Adipose tissue (tissue), 3 donors: ENCODE results near the gene NMRK1. TPM values are rescaled to one million over a fixed set of nuclear protein-coding genes. Genes with fewer than 3 reads are reported as not detected.
A peak's percentile ranks its signal among the peaks of the same experiment; 100 is the strongest.

Experiments
- H3K27ac ChIP-seq: one replicate; pipeline ENCODE4 v1.5.1; 2013; ENCODE audit warnings: low read depth, low read length
- WGBS, 3 donors: extraction: QIAGEN DNeasy Blood & Tissue Kit; methylation state at CpG; one replicate each; pipeline ENCODE4 v1.1.7; 2013; 5-methylcytosine and 5-hydroxymethylcytosine counted together
- polyA plus RNA-seq, 3 donors: library from polyadenylated mRNA; stranded (reverse); fragments of 200-250 nt; gene quantifications; one replicate each; pipeline ENCODE4 v1.2.3, GENCODE V29; 2013
- donor health status: healthy with polysubstance abuse.
- donor health status: Bipolar disorder and iron deficiency.
- donor health status: healthy.

The NMRK1 gene
- polyA plus RNA-seq, 3 donors = 31.5 to 57.7 (median 43.4) TPM

- H3K27ac ChIP-seq = no peak overlapping the region
- 60 to 78% (median 73%) methylated on average over 2 of the region's 2 CpGs for WGBS, 3 donors
Observed at GRCh38 chr9:75105841-75106240, 17.9 kb upstream of the NMRK1 start.

GRCh38 chr9:75105019-75105540 lies 17.1 kb upstream of the NMRK1 start:
- 87 to 98% (median 92%) methylated on average over 2 of the region's 2 CpGs for WGBS, 3 donors

GRCh38 chr9:75104607-75105006 lies 16.7 kb upstream of the NMRK1 start:
- H3K27ac ChIP-seq = no peak overlapping the region
- 43 to 91% (median 88%) methylated on average over 3 of the region's 3 CpGs for WGBS, 3 donors

More at GRCh38 chr9:75105019-75105540, 17.1 kb upstream of the NMRK1 start:
- no peak overlapping the region for H3K27ac ChIP-seq

DNA sequence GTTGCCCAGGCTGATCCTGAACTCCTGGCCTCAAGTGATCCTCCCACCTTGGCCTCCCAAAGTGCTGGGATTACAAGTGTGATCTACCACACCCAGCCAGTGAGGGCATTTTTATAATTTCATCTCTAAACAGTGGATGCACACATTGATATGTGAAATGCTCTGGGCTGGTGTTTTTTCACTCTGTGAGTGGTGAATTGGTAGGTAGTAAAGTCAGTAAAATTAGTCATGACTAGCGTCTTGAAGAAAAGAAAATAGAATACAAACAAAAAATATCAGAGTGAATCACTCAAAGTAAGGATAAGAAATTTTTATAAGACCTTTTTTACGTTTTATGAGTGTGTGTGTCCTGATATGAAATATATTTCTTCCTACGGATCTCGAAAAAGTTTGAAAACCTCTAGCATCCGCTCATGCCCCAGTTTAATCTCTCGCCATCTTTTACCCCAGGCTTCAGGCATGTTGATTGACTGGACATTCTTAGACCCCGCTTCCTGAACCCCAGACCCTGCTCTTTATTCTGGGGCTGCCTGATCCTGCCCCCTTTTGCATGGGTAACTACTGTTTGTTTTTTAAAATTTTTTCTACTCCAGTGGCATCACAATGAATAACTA lies 14.3 kb upstream of the NMRK1 start:
- H3K27ac ChIP-seq = no peak overlapping the region
- WGBS, 3 donors = 91 to 97% (median 96%) methylated on average over 7 of the region's 7 CpGs

DNA sequence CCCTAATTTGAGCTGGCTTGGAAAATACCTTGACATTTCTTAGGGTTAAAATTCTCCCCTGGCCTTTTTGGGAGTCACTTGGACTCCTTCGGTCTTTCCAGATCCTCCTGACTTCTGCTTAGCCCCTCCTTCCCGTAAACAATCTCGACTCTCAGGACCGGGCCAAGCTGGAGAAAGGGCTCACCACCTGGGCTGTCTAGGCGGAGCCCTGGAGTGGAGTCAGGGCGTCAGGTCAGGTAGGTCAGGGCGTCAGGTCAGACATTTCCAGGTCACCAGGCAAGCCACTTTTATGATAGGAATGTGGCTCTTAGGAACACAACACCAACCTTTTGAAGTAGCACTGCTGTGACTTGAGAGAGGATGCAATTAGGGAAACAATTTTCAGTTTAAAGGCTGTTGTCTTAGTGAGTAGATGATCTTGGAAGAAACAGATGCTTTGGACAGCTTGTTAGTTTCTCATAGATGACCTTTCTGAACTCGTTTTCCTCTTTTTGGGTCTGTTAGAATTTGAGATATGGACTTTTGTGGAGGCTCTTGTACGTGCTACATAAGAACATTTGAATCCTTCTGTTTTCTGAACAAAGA lies 13.1 kb upstream of the NMRK1 start:
- WGBS, 3 donors = 46 to 61% (median 60%) methylated on average over 9 of the region's 9 CpGs

GRCh38 chr9:75096796-75097195 lies 8.8 kb upstream of the NMRK1 start:
- no peak overlapping the region for H3K27ac ChIP-seq
- 83 to 86% (median 84%) methylated on average over 4 of the region's 4 CpGs for WGBS, 3 donors

More for the DNA sequence above, 13.1 kb upstream of the NMRK1 start:
- H3K27ac ChIP-seq = no peak overlapping the region

- WGBS, 3 donors = 59 to 87% (median 85%) methylated on average over 4 of the region's 4 CpGs
Observed at GRCh38 chr9:75092766-75093165, 4.8 kb upstream of the NMRK1 start.

GRCh38 chr9:75090579-75090978 lies 2.6 kb upstream of the NMRK1 start:
- no peak overlapping the region for H3K27ac ChIP-seq
- WGBS, 3 donors = 86 to 94% (median 87%) methylated on average over 4 of the region's 4 CpGs

More at GRCh38 chr9:75092766-75093165, 4.8 kb upstream of the NMRK1 start:
- no peak overlapping the region for H3K27ac ChIP-seq

DNA sequence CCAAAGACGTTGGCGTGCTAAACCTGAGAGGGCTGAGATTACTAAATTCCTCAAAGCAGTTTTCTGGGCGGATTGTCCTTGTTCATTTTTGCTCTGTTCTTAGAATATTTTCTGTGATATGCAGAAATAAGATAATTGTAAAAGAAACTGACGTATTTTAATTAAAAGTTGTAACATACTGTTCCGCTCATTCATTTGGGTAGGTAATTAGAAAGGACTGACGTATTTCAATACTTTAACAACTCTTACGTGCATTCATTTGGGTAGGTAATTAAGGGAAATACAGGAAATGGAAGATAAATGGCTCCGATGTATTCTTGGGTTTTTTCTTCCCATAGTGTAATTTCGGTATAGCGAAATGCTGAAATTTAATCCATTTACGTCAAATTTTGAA lies 1.4 kb upstream of the NMRK1 start:
- WGBS, 3 donors = 16 to 17% (median 17%) methylated on average over 11 of the region's 11 CpGs
- no peak overlapping the region for H3K27ac ChIP-seq

DNA sequence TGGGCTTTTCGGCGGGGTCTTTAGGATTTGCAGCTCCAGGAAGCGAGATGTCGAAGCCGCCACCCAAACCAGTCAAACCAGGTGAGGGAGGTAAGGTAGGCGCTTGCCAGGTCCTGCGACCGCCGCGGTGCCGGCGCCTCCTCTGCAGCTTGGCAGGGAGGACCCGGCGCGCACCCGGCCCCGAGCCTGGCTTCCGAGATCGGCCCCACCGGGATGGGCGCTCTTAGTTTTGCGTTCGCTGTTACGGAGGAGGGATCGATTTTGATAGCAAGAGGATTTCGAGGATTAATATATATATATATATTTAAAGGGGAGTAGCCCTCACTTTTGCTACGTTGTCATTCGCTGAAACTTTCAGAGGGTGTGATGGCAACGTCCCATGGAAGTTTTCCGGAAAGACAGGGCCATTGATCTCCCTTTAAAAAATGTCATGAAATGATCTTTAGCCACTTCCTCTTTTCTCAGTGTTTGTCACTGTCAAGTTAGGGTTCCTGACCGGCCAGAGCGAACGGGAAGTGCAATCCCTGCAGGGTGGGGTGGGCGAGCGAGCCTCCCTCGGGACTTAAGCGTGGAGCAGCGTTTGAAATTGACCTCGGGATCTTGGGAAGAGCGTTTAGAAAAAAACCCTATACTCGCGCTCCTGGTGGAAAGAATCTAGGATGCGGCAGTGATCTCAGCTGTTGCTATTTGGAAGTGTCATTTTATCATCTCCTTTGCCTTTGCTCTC lies 854 bp upstream of the NMRK1 start:
- peak overlapping the region; percentile 93 for H3K27ac ChIP-seq
- WGBS, 3 donors = 1% methylated on average over 43 of the region's 43 CpGs

DNA sequence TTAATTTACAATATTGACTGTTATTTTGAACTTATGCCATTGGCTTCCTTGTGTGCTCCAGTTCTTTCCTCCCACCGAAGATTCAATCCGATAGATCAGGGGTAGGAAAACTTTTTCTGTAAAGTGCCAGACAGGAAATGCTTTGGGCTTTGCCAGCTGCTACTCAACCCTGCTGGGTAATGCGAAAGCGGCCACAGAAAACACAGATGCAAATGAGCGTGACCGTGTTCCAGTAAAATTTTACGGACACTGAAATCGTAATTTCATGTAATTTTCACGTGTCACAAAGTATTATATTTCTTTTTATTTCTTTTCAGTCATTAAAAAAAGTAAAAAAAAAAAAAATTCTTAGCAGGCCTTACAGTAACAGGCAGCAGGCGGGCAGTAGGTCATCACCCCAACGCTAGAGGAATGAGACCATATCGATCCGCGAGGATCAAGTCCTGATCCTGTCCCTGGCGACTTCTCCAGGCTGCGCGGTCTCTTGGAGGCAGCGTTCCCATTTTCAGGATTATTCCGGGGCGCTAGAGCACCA lies 599 bp downstream of the NMRK1 start:
- WGBS, 3 donors = 2 to 3% (median 3%) methylated on average over 20 of the region's 20 CpGs
- peak overlapping the region; percentile 98 for H3K27ac ChIP-seq

GRCh38 chr9:75086541-75087288 lies 1.2 kb downstream of the NMRK1 start:
- H3K27ac ChIP-seq = no peak overlapping the region
- WGBS, 3 donors = 25 to 30% (median 29%) methylated on average over 16 of the region's 16 CpGs

- H3K27ac ChIP-seq = no peak overlapping the region
- 81 to 100% (median 88%) methylated on average over 1 of the region's 1 CpG for WGBS, 3 donors
Observed at GRCh38 chr9:75085640-75086039, 2.3 kb downstream of the NMRK1 start.

- no peak overlapping the region for H3K27ac ChIP-seq
- 46 to 73% (median 66%) methylated on average over 5 of the region's 5 CpGs for WGBS, 3 donors
Observed at GRCh38 chr9:75084081-75084672, 3.8 kb downstream of the NMRK1 start.

DNA sequence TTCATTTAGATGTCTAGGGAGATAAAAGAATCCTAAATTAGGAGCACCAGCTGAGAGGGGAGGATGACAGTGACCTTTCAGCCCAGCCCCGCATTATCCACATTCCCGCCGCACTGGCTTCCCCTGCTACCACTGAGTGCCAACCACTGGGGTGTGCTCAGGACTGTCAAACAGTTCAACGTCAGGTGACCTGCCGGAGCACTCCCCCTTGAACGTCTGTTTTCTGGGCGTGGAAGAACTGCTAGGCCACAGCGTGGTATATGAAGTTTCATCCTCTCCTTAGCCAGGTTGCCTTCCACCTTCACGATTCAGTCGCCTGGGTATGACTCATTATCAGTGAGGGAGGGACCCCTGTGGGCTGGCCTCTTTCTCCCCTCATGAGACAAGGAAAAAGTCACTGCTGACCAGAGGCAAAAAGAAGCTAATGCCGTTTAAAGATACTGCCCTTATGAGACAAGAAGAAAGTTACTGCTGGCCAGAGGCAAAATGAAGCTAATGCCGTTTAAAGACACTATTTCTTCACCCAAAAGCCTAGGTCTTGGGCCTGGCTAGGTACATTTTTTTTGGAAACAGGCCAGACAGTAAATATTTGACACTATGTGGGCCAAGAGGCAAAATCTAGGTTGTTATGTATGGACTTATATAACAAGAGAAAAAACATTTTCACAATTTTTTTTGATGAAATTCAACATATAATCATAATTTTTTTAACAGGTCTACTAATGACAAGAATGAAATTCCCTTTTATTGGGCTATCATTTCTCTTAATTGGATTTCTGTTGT lies 4.6 kb downstream of the NMRK1 start:
- 28 to 71% (median 70%) methylated on average over 12 of the region's 12 CpGs for WGBS, 3 donors
- H3K27ac ChIP-seq = no peak overlapping the region

- WGBS, 3 donors = 54 to 79% (median 74%) methylated on average over 2 of the region's 2 CpGs
- H3K27ac ChIP-seq = no peak overlapping the region
Observed at GRCh38 chr9:75081632-75082031, 6.3 kb downstream of the NMRK1 start.

DNA sequence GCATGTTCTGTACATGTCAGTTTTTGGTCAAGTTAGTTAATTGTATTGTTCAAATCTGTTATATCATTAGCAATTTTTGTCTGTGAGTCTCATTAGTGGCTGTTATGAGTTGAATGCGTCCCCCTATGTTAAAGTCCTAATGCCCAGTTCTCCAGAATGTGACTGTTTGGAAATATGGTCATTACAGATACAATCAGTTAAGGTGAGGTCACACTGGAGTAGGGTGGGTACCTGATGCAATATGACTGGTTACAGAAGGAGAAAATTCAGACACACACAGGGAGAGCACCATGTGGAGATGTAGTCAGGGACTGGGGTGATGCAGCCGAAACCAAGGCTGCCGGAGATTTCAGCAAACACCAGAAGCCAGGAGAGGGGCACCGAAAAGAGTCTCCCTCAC lies 15.1 kb downstream of the NMRK1 start:
- no peak overlapping the region for H3K27ac ChIP-seq
- 97 to 98% (median 97%) methylated on average over 4 of the region's 4 CpGs for WGBS, 3 donors
